ENCODE data around the gene LSM3. TPM values are rescaled to one million over a fixed set of nuclear protein-coding genes. Genes with fewer than 3 reads are reported as not detected.

LSM3 gene
- total and polyA plus RNA-seq, 7 donors: 8.0 to 20.4 (median 16.5) TPM

GRCh38 chr3:14135581-14135980, 43.0 kb upstream of the LSM3 start:
- 92 to 95% methylated on average over 11 of the region's 11 CpGs for WGBS, 2 donors
- Histone ChIP-seq H3K9me3 (no peaks in the 10 kb centered on the region), H3K27ac (no peak overlapping the region), H3K4me3 (no peak overlapping the region), H3K36me3 (peaks cover 51 to 100% (median 69%) of the 10 kb centered on the region in 4 donors), H3K27me3 (no peaks in the 10 kb centered on the region), H3K4me1 (peaks cover 0 to 5% (median under 1%) of the 10 kb centered on the region in 4 donors)
- DNase-seq: no peak
- intact Hi-C loops (cut with DNase I): no loop called here
- TF ChIP-seq EP300 (IDR thresholded peaks at IDR 0.05) (no peak), POLR2AphosphoS5 (IDR thresholded peaks at IDR 0.05) (no peak), CTCF (IDR thresholded peaks at IDR 0.05) (no peak), POLR2A (IDR thresholded peaks at IDR 0.05) (no peak)

- Histone ChIP-seq H3K27me3 (no peaks in the 10 kb centered on the region), H3K9me3 (no peaks in the 10 kb centered on the region), H3K36me3 (peaks cover 41 to 100% (median 59%) of the 10 kb centered on the region in 4 donors), H3K4me3 (no peak overlapping the region), H3K4me1 (peaks cover 0 to 17% (median 3%) of the 10 kb centered on the region in 4 donors), H3K27ac (peak overlapping the region in 2 of 4 donors; percentile 27 to 63)
- TF ChIP-seq POLR2AphosphoS5 (IDR thresholded peaks at IDR 0.05) (no peak), CTCF (IDR thresholded peaks at IDR 0.05) (no peak), EP300 (IDR thresholded peaks at IDR 0.05) (no peak), POLR2A (IDR thresholded peaks at IDR 0.05) (no peak)
- intact Hi-C loops (cut with DNase I): no loop called here
- 76 to 87% methylated on average over 3 of the region's 3 CpGs for WGBS, 2 donors
- DNase-seq: no peak
Observed at GRCh38 chr3:14137004-14137403, 41.6 kb upstream of the LSM3 start.

GRCh38 chr3:14137445-14137844, 41.2 kb upstream of the LSM3 start:
- no peak for TF ChIP-seq POLR2AphosphoS5 (IDR thresholded peaks at IDR 0.05)
- TF ChIP-seq POLR2A (IDR thresholded peaks at IDR 0.05): no peak
- TF ChIP-seq EP300 (IDR thresholded peaks at IDR 0.05): no peak
- no peak for TF ChIP-seq CTCF (IDR thresholded peaks at IDR 0.05)
- H3K4me1 ChIP-seq: peaks cover 0 to 17% (median 4%) of the 10 kb centered on the region in 4 donors
- DNase-seq: no peak
- 77 to 79% methylated on average over 3 of the region's 3 CpGs for WGBS, 2 donors
- intact Hi-C loops (cut with DNase I): no loop called here
- H3K4me3 ChIP-seq: no peak overlapping the region
- H3K27me3 ChIP-seq: no peaks in the 10 kb centered on the region
- H3K9me3 ChIP-seq: no peaks in the 10 kb centered on the region
- H3K27ac ChIP-seq: peak overlapping the region in 2 of 4 donors; percentile 27 to 63
- H3K36me3 ChIP-seq: peaks cover 39 to 100% (median 55%) of the 10 kb centered on the region in 4 donors

- H3K4me1 ChIP-seq: peaks cover 0 to 24% (median 12%) of the 10 kb centered on the region in 4 donors
- intact Hi-C loops (cut with DNase I): no loop called here
- DNase-seq: no peak
- H3K27me3 ChIP-seq: no peaks in the 10 kb centered on the region
- H3K27ac ChIP-seq: no peak overlapping the region
- no peak overlapping the region for H3K4me3 ChIP-seq
- 95% methylated on average over 16 of the region's 16 CpGs for WGBS, 2 donors
- TF ChIP-seq POLR2AphosphoS5 (IDR thresholded peaks at IDR 0.05) (no peak), EP300 (IDR thresholded peaks at IDR 0.05) (no peak), POLR2A (IDR thresholded peaks at IDR 0.05) (no peak), CTCF (IDR thresholded peaks at IDR 0.05) (no peak)
- peaks cover 31 to 96% (median 47%) of the 10 kb centered on the region in 4 donors for H3K36me3 ChIP-seq
- no peaks in the 10 kb centered on the region for H3K9me3 ChIP-seq
Observed at GRCh38 chr3:14138109-14138877, 40.3 kb upstream of the LSM3 start.

Data from sigmoid colon (tissue), 7 donors.